ENCODE data around the gene VLDLR.

GRCh38 chr9:2631263-2631662 lies 9.7 kb downstream of the VLDLR start:
- TF ChIP-seq ZNF562 (CRISPR knock-in tag; IDR thresholded peaks at IDR 0.05; ENCODE audit: borderline replicate concordance) (no peak), TMF1 (CRISPR knock-in tag; IDR thresholded peaks at IDR 0.05; ENCODE audit: low read depth) (no peak), SIN3A (IDR thresholded peaks at IDR 0.05; ENCODE audit: borderline replicate concordance, low read depth, low read length) (no peak), POLR2AphosphoS2 (IDR thresholded peaks at IDR 0.05; ENCODE audit: low read depth, low read length) (no peak), ZBTB7A (CRISPR knock-in tag; IDR thresholded peaks at IDR 0.05) (no peak), ISL2 (CRISPR knock-in tag; IDR thresholded peaks at IDR 0.05) (no peak), ASH2L (IDR thresholded peaks at IDR 0.05; ENCODE audit: insufficient read length, low read depth, low read length) (no peak), ZNF850 (CRISPR knock-in tag; conservative IDR thresholded peaks at IDR 0.05) (no peak), YEATS2 (CRISPR knock-in tag; IDR thresholded peaks at IDR 0.05; ENCODE audit: borderline replicate concordance) (no peak), CTCF (CRISPR knock-in tag; IDR thresholded peaks at IDR 0.05) (no peak)
- TF ChIP-seq, protein P1, sequence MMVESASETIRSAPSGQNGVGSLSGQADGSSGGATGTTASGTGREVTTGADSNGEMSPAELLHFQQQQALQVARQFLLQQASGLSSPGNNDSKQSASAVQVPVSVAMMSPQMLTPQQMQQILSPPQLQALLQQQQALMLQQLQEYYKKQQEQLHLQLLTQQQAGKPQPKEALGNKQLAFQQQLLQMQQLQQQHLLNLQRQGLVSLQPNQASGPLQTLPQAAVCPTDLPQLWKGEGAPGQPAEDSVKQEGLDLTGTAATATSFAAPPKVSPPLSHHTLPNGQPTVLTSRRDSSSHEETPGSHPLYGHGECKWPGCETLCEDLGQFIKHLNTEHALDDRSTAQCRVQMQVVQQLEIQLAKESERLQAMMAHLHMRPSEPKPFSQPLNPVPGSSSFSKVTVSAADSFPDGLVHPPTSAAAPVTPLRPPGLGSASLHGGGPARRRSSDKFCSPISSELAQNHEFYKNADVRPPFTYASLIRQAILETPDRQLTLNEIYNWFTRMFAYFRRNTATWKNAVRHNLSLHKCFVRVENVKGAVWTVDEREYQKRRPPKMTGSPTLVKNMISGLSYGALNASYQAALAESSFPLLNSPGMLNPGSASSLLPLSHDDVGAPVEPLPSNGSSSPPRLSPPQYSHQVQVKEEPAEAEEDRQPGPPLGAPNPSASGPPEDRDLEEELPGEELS (CRISPR knock-in tag; IDR thresholded peaks at IDR 0.05): no peak
- TF ChIP-seq, protein P2, sequence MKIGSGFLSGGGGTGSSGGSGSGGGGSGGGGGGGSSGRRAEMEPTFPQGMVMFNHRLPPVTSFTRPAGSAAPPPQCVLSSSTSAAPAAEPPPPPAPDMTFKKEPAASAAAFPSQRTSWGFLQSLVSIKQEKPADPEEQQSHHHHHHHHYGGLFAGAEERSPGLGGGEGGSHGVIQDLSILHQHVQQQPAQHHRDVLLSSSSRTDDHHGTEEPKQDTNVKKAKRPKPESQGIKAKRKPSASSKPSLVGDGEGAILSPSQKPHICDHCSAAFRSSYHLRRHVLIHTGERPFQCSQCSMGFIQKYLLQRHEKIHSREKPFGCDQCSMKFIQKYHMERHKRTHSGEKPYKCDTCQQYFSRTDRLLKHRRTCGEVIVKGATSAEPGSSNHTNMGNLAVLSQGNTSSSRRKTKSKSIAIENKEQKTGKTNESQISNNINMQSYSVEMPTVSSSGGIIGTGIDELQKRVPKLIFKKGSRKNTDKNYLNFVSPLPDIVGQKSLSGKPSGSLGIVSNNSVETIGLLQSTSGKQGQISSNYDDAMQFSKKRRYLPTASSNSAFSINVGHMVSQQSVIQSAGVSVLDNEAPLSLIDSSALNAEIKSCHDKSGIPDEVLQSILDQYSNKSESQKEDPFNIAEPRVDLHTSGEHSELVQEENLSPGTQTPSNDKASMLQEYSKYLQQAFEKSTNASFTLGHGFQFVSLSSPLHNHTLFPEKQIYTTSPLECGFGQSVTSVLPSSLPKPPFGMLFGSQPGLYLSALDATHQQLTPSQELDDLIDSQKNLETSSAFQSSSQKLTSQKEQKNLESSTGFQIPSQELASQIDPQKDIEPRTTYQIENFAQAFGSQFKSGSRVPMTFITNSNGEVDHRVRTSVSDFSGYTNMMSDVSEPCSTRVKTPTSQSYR (CRISPR knock-in tag; IDR thresholded peaks at IDR 0.05; ENCODE audit: borderline replicate concordance): no peak
- TF ChIP-seq, protein P3, sequence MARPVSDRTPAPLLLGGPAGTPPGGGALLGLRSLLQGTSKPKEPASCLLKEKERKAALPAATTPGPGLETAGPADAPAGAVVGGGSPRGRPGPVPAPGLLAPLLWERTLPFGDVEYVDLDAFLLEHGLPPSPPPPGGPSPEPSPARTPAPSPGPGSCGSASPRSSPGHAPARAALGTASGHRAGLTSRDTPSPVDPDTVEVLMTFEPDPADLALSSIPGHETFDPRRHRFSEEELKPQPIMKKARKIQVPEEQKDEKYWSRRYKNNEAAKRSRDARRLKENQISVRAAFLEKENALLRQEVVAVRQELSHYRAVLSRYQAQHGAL (CRISPR knock-in tag; IDR thresholded peaks at IDR 0.05; ENCODE audit: not compliant biosample characterization): no peak
- TF ChIP-seq, protein P4, sequence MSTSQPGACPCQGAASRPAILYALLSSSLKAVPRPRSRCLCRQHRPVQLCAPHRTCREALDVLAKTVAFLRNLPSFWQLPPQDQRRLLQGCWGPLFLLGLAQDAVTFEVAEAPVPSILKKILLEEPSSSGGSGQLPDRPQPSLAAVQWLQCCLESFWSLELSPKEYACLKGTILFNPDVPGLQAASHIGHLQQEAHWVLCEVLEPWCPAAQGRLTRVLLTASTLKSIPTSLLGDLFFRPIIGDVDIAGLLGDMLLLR (CRISPR knock-in tag; IDR thresholded peaks at IDR 0.05): no peak
